ENCODE measurements around the gene MAD1L1. TPM values are rescaled to one million over a fixed set of nuclear protein-coding genes. Genes with fewer than 3 reads are reported as not detected.

The MAD1L1 gene
- total and polyA plus RNA-seq, 3 donors from 2014 or later, result 63.1 to 149 (median 94.6) TPM

DNA sequence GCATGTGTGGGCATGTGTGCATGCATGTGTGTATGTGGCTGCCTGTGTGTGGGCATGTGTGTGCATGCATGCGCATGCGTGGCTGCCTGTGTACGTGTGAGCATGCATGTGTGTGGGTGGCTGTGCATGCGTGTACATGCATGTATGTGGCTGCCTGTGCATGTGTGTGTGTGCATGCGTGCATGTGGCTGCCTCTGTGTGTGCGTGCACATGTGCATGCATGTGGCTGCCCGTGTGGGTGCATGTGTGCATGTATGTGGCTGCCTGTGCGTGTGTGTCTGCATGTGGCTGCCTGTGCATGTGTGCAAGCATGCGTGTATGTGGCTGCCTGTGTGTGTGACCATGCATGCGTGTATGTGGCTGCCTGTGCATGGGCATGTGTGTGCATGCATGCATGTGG is 345.5 kb downstream of the MAD1L1 start:
- Histone ChIP-seq H3K9me3 (no peaks in the 10 kb centered on the region), H3K27ac (no peak overlapping the region), H3K4me1 (no peaks in the 10 kb centered on the region), H3K4me3 (no peak overlapping the region), H3K27me3 (no peaks in the 10 kb centered on the region), H3K36me3 (ENCODE audit: low read depth, missing control alignments) (no peaks in the 10 kb centered on the region)
- intact Hi-C loops (cut with DNase I; ENCODE audit: low total_unique reads), result no loop called here
- no peak for TF ChIP-seq POLR2A (IDR thresholded peaks at IDR 0.05)
- TF ChIP-seq, protein P1, sequence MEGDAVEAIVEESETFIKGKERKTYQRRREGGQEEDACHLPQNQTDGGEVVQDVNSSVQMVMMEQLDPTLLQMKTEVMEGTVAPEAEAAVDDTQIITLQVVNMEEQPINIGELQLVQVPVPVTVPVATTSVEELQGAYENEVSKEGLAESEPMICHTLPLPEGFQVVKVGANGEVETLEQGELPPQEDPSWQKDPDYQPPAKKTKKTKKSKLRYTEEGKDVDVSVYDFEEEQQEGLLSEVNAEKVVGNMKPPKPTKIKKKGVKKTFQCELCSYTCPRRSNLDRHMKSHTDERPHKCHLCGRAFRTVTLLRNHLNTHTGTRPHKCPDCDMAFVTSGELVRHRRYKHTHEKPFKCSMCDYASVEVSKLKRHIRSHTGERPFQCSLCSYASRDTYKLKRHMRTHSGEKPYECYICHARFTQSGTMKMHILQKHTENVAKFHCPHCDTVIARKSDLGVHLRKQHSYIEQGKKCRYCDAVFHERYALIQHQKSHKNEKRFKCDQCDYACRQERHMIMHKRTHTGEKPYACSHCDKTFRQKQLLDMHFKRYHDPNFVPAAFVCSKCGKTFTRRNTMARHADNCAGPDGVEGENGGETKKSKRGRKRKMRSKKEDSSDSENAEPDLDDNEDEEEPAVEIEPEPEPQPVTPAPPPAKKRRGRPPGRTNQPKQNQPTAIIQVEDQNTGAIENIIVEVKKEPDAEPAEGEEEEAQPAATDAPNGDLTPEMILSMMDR (IDR thresholded peaks at IDR 0.05), result no peak
- DNase-seq, result no peak
- 92 to 93% methylated on average over 4 to 10 of the region's 10 CpGs for WGBS, 2 donors

DNA sequence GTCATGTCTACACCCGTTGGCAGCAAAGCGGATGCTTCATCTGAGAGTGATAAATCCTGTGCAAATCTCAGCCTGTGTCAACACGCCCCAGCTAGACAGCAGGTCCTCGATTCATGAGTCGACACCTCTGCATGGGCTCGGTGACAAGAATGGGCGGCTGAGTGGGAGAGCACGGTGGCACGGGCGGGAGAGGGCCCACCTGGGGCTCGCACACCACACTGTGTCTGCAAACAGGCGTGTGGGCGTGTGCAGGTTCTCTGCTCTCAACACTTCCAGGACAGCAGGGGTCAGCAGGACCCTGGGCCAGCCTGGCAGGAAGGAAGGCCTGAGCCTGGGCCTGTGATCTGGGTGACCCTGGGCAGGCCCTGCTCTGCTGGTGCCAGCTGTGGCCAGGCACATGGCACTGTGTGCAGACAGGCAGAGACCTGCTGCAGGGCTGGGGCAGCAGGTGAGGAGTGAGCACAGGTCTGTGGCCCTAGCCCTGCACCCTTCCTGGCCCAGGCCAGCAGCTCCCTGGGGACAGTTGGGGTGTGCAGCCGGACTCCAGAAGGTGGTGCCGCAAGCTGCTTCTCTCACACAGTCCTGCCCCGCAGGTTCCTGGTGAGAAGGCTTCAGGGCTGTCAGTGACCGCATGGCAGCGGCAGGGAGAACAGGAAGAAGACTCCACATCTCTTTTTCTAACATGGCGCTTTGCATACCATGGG is 346.2 kb downstream of the MAD1L1 start:
- intact Hi-C loops (cut with DNase I; ENCODE audit: low total_unique reads), result no loop called here
- no peak overlapping the region for H3K27ac ChIP-seq
- H3K4me1 ChIP-seq, result no peaks in the 10 kb centered on the region
- no peak for TF ChIP-seq POLR2A (IDR thresholded peaks at IDR 0.05)
- TF ChIP-seq, protein P1 (IDR thresholded peaks at IDR 0.05), result no peak
- no peaks in the 10 kb centered on the region for H3K27me3 ChIP-seq
- no peaks in the 10 kb centered on the region for H3K36me3 ChIP-seq (ENCODE audit: low read depth, missing control alignments)
- DNase-seq, result no peak
- H3K9me3 ChIP-seq, result no peaks in the 10 kb centered on the region
- no peak overlapping the region for H3K4me3 ChIP-seq
- 84 to 85% methylated on average over 12 to 19 of the region's 19 CpGs for WGBS, 2 donors

DNA sequence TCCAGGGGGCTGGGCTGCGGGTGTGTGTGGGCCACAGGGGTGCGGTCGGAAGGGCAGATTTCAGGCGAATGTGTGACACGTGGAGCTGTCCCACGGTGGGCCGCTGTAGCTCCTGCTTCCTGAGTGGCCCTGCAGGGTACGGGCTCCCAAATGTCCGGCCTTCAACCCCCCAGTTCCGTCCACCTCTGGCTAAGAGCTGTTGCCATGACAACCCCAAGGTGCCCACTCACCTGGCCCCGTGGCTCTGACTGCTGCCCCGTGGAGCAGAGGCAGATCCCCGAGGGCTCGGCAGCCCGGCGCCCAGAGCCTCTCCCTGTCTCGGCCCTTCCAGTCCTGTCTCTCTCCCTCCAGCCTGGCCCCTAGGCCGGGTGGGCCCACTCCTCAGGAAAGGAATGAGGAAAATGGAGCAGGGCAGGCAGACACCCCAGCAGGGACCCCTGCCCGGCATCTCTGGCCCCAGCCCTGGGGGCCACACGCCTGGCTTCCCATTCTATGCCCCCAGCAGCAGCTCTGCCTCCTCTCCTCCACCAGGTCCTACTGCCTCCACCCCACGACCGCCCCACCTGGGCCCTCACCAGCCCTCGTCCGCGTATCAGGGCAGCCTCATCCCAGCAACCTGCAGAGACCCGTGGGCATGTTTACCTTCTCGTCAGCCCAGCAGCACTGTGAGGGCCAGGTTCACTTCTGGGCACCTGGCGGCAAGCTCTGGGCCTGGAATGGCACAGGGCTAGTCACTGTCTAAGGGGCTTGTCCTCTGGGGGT is 347.1 kb downstream of the MAD1L1 start:
- intact Hi-C loops (cut with DNase I; ENCODE audit: low total_unique reads), result no loop called here
- no peak for DNase-seq
- Histone ChIP-seq H3K9me3 (no peaks in the 10 kb centered on the region), H3K27ac (no peak overlapping the region), H3K36me3 (ENCODE audit: low read depth, missing control alignments) (no peaks in the 10 kb centered on the region), H3K4me3 (no peak overlapping the region), H3K27me3 (no peaks in the 10 kb centered on the region), H3K4me1 (no peaks in the 10 kb centered on the region)
- TF ChIP-seq, protein P1 (IDR thresholded peaks at IDR 0.05), result no peak
- no peak for TF ChIP-seq POLR2A (IDR thresholded peaks at IDR 0.05)
- WGBS, 2 donors, result 92 to 94% methylated on average over 25 to 28 of the region's 28 CpGs

DNA sequence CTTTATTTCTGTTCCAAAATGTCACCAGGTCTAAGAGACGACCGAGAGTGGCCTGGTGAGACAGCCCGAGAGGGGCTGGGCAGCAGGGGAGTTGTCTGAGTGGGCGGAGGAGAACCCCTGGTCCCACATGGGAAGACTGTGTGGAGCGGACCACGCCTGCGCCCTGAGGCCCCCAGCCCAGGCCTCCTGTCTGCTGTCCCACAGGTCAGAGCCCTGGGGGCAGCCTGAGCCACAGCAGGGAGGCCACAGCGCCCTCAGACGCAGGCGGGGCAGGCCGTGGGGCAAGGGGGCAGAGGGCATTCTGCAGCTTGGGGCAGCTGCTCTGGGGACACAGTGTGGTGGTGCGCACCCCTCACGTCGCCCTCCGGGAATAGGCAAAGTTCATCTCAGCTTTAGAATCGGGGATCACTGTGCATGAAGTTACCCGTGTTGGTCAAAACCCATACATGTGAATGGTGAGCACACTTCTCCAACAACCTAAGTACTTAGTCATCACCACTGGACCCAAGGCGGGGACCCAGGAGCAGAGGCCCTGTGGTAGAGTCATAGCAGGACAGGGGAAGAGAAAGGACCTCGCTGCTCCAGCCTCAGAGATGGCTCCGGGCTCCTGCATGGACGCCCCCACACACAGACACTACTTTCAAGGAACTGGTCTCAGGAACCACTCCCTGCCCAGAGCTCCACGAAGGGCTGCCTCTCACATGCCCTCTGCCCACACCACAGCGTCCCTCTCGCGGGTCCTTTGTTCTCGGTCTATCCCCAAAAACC is 348.0 kb downstream of the MAD1L1 start:
- no peak overlapping the region for H3K4me3 ChIP-seq
- 93 to 95% methylated on average over 19 to 26 of the region's 26 CpGs for WGBS, 2 donors
- no peaks in the 10 kb centered on the region for H3K4me1 ChIP-seq
- no peak for DNase-seq
- intact Hi-C loops (cut with DNase I; ENCODE audit: low total_unique reads), result no loop called here
- H3K9me3 ChIP-seq, result no peaks in the 10 kb centered on the region
- H3K36me3 ChIP-seq (ENCODE audit: low read depth, missing control alignments), result no peaks in the 10 kb centered on the region
- no peak for TF ChIP-seq POLR2A (IDR thresholded peaks at IDR 0.05)
- TF ChIP-seq, protein P1 (IDR thresholded peaks at IDR 0.05), result no peak
- H3K27ac ChIP-seq, result no peak overlapping the region
- H3K27me3 ChIP-seq, result no peaks in the 10 kb centered on the region
